HG02870 (cell line): Measurements from ENCODE around the gene SBK1.

Experiments
- ATAC-seq: cut with Tn5 transposase; IDR thresholded peaks from one replicate; pipeline ENCODE4 v1.9.1; 2021; ENCODE audit warnings: mild to moderate bottlenecking, moderate library complexity; ENCODE audit not compliant: unreplicated experiment

Gene SBK1

GRCh38 chr16:28280881-28281836 lies 11.2 kb upstream of the SBK1 start:
- no peak for ATAC-seq

- no peak for ATAC-seq
Observed at GRCh38 chr16:28282045-28282444, 10.3 kb upstream of the SBK1 start.

- ATAC-seq: no peak
Observed at GRCh38 chr16:28283173-28283572, 9.2 kb upstream of the SBK1 start.

- ATAC-seq: no peak
Observed at GRCh38 chr16:28283798-28284577, 8.3 kb upstream of the SBK1 start.

- ATAC-seq: no peak
Observed at GRCh38 chr16:28285649-28286048, 6.7 kb upstream of the SBK1 start.

GRCh38 chr16:28288114-28288513 lies 4.2 kb upstream of the SBK1 start:
- ATAC-seq: no peak

- ATAC-seq: no peak
Observed at GRCh38 chr16:28289048-28289447, 3.3 kb upstream of the SBK1 start.

GRCh38 chr16:28289939-28290858 lies 2.1 kb upstream of the SBK1 start:
- ATAC-seq: no peak

GRCh38 chr16:28290859-28291254 lies 1.5 kb upstream of the SBK1 start:
- no peak for ATAC-seq

- ATAC-seq: no peak
Observed at GRCh38 chr16:28292731-28293600, 641 bp downstream of the SBK1 start.

GRCh38 chr16:28293601-28293960 lies 1.3 kb downstream of the SBK1 start:
- ATAC-seq: no peak

GRCh38 chr16:28294201-28294600 lies 1.9 kb downstream of the SBK1 start:
- no peak for ATAC-seq

- no peak for ATAC-seq
Observed at GRCh38 chr16:28295276-28295675, 3.0 kb downstream of the SBK1 start.

- ATAC-seq: no peak
Observed at GRCh38 chr16:28297308-28297707, 5.0 kb downstream of the SBK1 start.

GRCh38 chr16:28297784-28298510 lies 5.6 kb downstream of the SBK1 start:
- ATAC-seq: no peak

GRCh38 chr16:28298511-28298878 lies 6.2 kb downstream of the SBK1 start:
- ATAC-seq: no peak

GRCh38 chr16:28300327-28300726 lies 8.0 kb downstream of the SBK1 start:
- no peak for ATAC-seq

- ATAC-seq: no peak
Observed at GRCh38 chr16:28301154-28301553, 8.8 kb downstream of the SBK1 start.

- no peak for ATAC-seq
Observed at GRCh38 chr16:28301620-28302019, 9.3 kb downstream of the SBK1 start.
